GM18520 (cell line): Measurements from ENCODE around the gene COX4I2.
A peak's percentile ranks its signal among the peaks of the same experiment; 100 is the strongest.
"Not testable (repeated sequence)": the region's sequence is repeated elsewhere in the genome, so short reads cannot be mapped to it uniquely, and the experiment has no call there.

ENCODE experiments used
- ATAC-seq: cut with Tn5 transposase; IDR thresholded peaks from one replicate; pipeline ENCODE4 v1.9.1; 2021; ENCODE audit not compliant: unreplicated experiment

The COX4I2 gene

GRCh38 chr20:31637660-31638059 is at the start of gene COX4I2:
Gene COX4I2, plus strand, starts transcription at chr20:31637912. Its CDS starts 1,106 bp downstream, at chr20:31639018.
- no peak for ATAC-seq

DNA sequence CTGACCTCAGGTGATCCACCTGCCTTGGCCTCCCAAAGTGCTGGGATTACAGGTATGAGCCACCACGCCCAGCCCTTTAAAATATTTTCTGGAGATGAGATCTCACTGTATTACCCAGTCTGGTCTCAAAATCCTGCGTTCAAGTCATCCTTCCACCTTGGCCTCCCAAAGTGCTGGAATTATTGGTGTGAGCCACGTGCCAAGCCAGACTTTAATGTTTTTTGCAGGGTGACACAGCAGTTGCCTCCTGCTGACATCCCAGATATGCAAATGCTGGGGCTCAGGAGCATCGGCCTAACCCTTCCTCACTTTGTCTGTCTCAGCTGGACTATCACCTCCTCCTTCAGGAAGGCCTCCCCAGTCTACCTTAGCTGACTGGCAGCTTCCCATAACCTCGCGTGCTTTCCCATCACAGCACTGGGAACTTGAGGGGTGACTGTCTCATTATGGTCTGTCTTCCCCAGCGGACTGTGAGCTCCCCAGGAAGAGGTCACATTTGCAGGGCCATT is 46.9 kb upstream of the COX4I2 start:
- ATAC-seq = no peak

DNA sequence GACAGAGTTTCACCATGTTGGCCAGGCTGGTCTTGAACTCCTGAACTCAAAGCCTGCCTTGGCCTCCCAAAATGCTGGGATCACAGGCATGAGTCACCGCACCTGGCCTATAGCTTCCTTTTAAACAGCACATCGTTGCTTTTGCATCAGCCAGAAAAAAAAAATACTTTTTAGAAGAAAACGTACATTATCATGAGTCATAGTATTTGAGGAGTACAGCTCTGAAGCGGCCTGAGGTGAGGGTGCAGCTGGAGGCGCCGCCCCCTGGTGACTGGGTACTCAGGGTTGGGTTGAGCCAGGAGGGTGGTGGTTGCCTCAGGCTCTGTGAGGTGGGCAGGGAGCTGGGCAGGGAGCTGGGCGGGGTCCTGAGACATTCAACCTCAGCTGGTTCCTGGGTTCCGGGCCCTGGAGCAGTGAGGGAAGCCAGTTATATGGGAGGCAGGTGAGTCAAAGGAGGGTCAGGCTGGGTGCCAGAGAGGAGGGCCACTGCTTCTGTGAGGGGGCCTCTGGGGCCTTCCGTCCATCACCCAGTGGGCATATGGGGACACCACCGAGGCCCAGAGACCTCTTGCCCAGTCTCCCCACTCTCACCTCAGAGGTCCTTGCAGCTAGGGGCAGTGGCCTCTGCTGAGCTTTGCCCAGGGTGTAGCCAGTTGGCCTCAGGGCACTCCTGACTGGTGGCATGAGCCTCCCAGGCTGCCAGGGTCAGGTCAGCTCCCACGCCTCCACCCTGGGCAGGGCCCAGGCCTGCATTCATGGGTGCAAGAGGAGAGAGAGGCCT is 44.3 kb upstream of the COX4I2 start:
- ATAC-seq = no peak

- ATAC-seq = no peak
Measured at GRCh38 chr20:31594002-31594557, 43.6 kb upstream of the COX4I2 start.

DNA sequence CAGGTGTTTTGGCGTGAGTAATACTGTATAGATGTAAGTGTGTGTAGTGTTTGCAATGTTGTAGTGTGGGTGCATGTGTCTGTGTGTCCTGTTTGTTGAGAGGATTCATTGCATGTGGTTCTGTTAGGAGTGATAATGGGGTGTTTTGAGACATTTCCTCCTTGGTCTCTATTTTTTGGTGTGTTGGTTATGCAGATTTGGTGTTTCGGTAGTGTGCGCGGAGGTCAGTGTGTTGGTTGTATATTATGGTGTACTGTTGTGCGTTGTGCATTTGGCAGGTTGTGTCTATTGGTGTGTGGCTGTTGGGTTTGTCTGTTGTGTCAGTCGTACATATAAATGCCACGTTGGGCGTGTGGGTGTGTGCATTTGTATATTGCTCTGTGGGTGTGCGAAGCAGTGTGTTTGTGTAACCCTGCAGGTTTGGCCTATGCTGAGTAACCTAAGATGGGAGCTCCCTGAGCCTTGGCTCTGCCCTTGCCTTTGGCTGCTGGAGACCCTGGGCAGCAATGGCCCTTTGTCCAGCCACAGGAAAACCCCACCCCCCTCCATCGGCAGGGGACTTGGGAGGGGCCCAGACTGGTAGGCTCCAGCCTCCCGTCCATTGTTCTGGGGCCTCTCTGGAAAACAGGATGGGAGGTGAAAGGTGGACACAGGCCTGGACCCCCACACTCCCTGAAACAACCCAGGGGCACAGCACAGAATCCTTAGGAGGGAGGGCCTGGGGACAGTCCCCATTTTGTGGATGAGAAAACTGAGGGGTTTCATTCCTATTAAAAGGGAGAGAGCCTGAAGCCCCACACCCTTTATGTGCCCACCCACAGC is 42.9 kb upstream of the COX4I2 start:
- ATAC-seq = no peak

GRCh38 chr20:31595380-31595653 is 42.4 kb upstream of the COX4I2 start:
- no peak for ATAC-seq

GRCh38 chr20:31595654-31596411 is 41.9 kb upstream of the COX4I2 start:
- ATAC-seq = no peak

DNA sequence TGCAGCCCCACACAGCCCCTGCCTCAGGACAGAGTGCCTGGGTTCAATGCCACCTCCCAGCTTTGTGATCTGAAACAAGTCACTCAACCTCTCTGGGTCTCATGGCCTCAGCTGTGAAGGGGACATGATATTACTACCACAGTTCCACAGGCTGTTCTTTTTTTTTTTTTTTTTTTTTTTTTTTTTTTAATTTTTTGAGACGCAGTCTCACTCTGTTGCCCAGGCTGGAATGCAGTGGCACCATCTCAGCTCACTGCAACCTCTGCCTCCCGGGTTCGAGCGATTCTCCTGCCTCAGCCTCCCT is 41.3 kb upstream of the COX4I2 start:
- ATAC-seq = not testable (repeated sequence)

DNA sequence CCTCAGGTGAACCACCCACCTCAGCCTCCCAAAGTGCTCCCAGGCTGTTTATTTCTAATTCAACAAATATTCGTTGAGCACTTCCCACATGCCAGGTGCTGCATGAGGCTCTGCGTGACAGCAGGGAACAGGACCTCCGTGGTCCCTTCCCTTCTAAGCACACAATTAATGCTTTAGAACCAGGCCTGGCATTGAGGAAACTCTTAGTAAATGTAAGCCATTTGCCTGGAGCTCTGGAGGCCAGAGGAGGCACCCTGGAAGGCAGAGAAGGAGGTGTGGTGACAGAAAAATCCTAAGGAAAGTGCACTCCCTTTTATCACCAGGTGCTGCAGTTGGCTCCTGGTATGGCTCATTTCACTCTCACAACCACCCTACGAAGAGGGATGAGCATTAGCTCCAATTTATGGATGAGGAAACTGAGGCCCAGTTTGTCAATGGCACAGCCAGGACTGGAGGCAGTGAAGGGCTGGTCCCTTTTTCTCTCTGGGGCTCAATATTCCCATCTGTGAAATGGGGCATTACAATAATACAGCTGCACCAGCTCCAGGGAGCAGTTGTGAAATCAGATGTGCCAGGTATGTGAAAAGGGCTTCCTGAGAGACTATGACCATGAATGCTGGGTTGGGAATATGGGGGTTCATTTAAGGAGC is 40.8 kb upstream of the COX4I2 start:
- no peak for ATAC-seq

- ATAC-seq = no peak
Measured at GRCh38 chr20:31597481-31597855, 40.2 kb upstream of the COX4I2 start.

GRCh38 chr20:31602431-31602778 is 35.3 kb upstream of the COX4I2 start:
- ATAC-seq = no peak

DNA sequence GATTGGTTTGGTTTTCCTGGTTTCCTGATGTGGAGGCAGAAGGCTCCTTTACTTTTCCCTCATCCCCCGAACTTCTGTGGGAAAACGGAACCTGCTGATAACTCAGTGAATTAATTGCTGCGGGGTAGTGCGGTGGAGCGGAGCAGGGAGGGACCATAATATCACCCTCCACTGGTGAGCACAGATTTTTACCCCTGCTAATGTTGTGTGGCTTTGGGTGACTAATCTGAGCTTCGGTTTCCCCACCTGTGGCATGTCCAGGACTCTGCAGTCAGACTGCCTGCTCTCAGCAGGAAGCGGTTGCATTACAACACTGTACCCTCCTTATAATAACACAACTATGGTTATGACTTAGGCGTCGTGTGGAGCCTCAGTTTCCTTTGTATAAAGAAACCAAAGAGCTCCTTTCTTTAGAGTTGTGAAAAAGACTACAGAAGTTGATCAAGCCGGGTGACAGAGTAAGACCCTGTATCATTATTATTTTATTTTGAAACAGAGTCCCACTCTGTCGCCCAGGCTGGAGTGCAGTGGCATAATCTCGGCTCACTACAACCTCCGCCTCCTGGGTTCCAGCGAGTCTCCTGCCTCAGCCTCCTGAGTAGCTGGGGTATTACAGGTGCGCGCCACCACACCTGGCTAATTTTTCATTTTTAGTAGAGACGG is 34.8 kb upstream of the COX4I2 start:
- ATAC-seq = peak; percentile 84

- ATAC-seq = peak; percentile 37
Measured at GRCh38 chr20:31603822-31604566, 33.7 kb upstream of the COX4I2 start.

GRCh38 chr20:31604567-31605030 is 33.1 kb upstream of the COX4I2 start:
- no peak for ATAC-seq

GRCh38 chr20:31605031-31605901 is 32.4 kb upstream of the COX4I2 start, which contains the start of gene ID1:
Gene ID1, plus strand, starts transcription at chr20:31605289. Its CDS starts 99 bp downstream, at chr20:31605388.
- ATAC-seq = peak; percentile 62

GRCh38 chr20:31605902-31606803 is 31.6 kb upstream of the COX4I2 start:
- ATAC-seq = no peak

GRCh38 chr20:31606804-31607639 is 30.7 kb upstream of the COX4I2 start:
- no peak for ATAC-seq
